Stimulated activated CD4-positive, alpha-beta T cell treated with anti-CD3 and anti-CD28 coated beads, Interleukin-2, amount 100 ng/mL, for 48 hours (primary cell): ENCODE data around the gene CYP2W1.
A peak's percentile ranks its signal among the peaks of the same experiment; 100 is the strongest.
"Not testable (repeated sequence)": the region's sequence is repeated elsewhere in the genome, so short reads cannot be mapped to it uniquely, and the experiment has no call there.

Experiments
- DNase-seq, 2 donors: peaks; one replicate each; pipeline ENCODE4 v3.0.0-alpha.2; 2020

The CYP2W1 gene

DNA sequence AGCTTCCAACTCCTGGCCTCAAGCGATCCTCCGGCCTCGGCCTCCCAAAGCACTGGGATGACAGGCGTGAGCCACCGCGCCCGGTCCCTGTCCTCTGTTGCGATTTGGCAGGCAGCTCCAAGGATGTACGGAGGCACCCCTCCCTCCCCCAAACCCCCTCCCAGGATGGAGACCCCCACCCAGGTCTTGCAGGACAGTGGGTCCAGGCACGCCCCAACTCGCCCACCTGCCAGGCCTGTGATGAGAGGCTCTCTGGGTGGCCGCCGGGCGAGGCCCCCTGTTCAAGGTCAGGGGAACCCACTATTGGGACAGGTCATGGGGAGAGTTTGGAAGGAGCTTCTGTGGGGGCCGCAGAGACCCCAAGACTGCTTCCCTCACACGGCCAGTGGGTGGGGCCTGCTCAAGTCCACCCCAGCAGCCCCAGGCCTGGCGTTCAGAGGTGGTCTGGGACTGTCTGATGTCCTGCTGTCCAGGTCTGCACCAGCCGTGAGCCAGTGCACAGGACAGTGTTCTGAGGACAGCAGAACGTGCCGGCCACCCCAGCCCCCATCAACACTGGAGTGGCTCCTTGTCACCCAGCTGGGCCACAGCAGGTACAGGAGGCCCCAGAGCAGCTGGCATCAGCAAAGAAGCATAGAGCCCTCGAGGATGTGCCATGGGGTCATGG is 31.0 kb upstream of the CYP2W1 start:
- DNase-seq, result no peak

DNA sequence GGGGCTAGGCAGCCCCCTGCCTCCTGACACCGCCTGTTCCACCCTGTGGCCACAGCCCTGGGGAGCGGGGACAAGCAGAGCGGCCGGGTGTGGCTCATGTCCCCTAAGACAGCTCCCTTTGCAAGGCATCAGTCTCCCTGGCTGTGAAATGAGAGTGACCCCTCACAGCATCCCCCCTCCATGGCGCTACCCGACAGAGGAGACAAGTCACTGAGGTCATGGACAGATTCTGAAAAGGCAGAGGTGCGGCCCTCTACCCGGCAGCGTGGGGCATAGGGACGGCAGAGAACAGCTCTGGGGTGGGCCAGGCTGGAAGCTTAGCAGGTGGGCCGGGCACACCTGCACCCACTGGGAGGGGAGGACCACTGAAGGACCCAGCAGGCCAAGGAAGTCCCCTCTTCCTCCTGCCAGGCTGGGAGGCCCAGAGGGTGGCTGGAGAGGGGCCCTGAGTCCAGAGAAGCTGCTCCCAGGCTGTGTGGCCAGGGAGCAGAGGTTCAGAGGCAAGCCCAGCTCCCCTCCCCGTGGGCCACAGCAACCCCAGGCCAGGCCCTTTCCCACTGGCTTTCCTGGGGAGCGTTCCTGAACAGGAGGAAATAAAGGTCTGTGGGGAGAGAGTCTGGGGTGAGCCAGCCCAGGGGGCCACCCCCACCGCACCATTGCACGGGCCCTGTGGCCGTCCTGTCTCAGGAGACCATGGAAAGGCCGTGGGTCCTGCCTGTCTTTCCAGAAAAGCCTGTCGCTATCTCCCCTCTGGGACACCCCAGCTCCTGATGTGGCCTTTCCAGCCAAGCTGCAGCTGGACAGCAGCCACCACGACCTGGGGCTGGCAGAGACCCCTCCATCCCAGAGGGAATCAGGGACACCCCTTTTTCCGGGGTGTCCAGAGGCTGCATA is 30.2 kb upstream of the CYP2W1 start:
- no peak for DNase-seq

DNA sequence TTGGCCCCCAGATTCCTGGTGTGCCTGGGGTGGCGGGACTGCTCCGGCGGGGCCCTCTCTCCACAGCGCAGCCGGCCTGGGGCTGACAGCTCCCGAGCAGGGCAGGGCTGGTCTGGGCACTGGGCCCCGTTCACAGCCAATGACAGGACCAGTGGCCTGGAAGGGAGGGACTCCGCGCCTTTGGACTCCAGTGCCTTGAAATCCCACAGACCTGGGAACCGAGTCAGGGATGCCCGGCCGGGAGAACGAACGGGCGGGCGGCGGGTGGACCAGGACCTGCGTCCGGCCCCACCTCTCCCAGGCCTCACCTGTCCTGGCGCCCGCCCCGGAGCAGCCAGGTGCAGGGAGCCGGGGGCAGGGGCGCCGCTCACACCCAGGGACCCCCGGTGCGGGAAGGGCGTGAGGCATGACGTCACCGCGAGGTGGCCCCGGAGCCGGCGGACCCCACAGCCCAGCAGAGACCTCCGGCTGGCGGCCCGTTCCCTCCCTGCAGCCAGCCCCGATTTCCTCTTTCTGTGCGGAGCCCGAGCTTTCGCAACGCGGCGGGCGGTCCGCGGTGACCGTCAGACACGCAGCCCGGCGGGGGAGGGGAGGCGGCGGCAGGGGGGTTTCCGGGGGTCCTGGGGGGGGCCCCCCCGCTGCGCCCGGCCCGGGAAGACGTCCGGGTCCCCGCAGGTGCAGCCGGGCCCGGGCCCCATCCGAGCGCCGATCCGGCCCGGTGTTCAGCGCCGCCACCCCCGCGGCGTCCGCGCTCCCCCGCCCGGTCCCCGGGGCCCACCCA is 29.2 kb upstream of the CYP2W1 start:
- no peak for DNase-seq

- peak; percentile 44 to 54 for DNase-seq
These were observed 28.4 kb upstream of the CYP2W1 start, which contains the start of gene ADAP1 for GRCh38 chr7:954330-955238. ADAP1 (minus strand) TSS chr7:954680; CDS start chr7:954477, 203 bp downstream.

- no peak for DNase-seq
These were observed 26.9 kb upstream of the CYP2W1 start for GRCh38 chr7:956031-956430.

- DNase-seq, result no peak
These were observed 25.4 kb upstream of the CYP2W1 start for GRCh38 chr7:957418-958220.

GRCh38 chr7:958221-959200 is 24.5 kb upstream of the CYP2W1 start:
- DNase-seq, result no peak

- no peak for DNase-seq
These were observed 23.7 kb upstream of the CYP2W1 start for GRCh38 chr7:959271-959670.

DNA sequence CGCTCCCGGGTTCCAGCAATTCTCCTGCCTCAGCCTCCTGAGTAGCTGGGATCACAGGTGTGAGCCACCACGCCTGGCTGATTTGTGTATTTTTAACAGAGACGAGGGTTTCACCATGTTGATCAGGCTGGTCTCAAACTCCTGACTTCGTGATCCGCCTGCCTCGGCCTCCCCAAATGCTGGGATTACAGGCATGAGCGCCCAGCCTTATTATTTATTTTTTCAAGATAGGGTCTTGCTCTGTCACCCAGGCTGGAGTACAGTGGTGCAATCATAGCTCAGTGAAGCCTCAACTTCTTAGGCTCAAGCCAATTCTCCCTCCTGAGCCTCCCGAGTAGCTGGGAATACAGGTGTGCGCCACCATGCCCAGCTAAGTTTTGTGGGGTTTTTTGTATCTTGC is 23.2 kb upstream of the CYP2W1 start:
- not testable (repeated sequence) for DNase-seq

DNA sequence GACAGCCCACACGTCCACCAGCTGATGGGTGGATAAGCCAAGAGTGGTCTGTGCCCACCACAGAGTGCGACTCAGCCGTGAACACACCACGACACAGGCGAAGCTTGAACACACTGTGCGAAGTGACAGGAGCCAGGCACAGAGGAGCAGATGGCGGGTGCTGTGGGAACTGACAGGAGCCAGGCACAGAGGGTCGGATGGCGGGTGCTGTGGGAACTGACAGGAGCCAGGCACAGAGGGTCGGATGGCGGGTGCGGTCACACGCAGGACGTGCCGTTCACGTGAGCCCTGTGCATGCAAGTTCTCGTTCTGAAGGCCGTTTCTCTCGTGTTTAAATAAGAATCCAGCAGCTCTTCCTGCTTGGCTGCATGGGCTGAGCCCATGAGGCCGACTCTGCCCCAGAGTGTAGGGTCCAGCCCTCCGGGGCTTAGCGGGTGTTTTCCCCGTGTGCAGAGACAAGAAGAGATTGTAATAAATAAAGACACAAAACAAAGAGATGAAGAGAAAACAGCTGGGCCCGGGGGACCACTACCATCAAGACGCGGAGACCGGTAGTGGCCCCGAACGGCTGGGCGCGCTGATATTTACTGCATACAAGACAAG is 22.6 kb upstream of the CYP2W1 start:
- DNase-seq, result no peak

DNA sequence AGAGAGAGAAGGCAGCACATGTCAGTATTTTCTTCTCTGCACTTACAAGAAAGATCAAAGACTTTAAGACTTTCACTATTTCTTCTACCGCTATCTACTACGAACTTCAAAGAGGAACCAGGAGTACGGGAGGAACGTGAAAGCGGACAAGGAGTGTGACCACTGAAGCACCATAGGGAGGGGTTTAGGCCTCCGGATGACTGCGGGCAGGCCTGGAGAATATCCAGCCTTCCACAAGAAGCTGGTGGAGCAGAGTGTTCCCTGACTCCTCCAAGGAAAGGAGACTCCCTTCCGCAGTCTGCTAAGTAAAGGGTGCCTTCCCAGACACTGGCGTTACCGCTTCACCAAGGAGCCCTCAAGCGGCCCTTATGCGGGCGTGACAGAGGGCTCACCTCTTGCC is 22.0 kb upstream of the CYP2W1 start:
- DNase-seq, result not testable (repeated sequence)

DNA sequence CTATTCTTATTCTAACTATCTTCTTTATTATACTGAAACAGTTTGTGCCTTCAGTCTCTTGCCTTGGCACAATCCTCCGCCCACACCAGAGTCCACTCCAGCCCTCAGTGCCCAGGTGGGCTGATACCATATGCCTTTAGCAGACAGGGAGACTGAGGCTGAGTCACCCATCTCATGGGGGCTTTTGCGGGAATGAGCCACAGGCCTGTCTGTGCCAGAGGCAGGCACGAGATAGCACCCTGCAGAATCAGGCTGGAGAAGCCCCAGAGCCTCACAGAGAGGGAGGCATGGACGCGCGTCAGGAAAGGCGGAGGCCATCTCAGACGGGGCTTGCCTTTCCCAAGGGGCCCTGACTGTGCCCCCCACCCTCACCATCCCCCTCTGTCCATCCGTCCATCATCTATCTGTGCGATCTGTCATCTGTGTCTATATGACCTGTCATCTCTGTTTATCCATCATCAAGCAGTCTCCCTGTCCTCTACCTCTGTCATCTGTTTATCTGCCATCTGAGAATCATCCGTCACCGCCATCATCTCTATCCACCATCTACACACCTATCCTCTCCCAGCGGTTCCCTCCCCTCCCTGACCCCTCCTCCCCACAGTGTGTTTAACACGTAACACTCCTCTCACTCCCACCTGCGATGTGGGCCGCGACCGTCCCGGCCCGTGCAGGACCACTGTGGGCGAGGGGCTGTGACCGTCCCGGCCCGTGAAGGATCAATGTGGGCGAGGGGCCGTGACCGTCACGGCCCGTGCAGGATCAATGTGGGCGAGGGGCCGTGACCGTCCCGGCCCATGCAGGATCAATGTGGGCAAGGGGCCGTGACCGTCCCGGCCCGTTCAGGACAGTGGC is 21.2 kb upstream of the CYP2W1 start:
- DNase-seq, result no peak

- DNase-seq, result no peak
These were observed 20.4 kb upstream of the CYP2W1 start for GRCh38 chr7:962401-963081.

DNA sequence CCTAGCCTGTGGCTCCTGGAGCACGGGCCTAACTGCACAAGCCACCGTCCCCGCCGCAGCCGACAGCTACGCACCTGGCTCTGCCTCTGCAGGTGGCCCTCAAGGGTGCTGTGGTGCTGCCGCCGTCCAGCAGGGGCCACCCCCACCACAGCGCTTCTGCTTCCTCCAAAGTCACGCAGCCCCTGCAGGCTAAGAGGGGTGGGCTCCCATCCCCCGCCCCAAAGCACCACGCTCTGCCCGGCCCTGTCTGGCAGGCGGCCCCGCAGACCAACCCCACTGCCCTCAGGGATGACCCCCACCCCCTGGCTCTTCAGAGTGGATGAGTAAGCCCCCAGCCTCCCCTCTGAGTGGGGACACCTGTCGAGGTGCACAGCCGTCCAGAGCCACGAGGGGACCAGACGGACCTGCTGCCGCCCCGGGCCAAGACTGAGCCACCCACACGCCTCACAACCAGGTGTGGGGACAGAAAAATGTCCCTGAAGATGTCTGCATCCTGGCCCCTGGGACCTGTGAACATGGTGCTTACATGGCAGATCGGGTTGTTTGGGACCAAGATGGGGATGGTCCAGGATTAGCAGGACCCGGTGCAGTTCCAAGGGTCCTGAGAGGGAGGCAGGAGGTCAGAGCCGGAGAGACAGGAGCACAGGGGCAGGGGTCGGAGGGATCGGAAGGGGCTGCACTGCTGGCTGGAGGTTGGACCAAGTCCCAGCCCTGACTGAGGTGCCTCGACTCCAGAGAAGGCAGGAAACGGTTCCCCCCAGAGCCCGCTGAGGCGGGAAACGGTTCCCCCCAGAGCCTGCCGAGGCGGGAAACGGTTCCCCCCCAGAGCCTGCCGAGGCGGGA is 19.5 kb upstream of the CYP2W1 start:
- no peak for DNase-seq

DNA sequence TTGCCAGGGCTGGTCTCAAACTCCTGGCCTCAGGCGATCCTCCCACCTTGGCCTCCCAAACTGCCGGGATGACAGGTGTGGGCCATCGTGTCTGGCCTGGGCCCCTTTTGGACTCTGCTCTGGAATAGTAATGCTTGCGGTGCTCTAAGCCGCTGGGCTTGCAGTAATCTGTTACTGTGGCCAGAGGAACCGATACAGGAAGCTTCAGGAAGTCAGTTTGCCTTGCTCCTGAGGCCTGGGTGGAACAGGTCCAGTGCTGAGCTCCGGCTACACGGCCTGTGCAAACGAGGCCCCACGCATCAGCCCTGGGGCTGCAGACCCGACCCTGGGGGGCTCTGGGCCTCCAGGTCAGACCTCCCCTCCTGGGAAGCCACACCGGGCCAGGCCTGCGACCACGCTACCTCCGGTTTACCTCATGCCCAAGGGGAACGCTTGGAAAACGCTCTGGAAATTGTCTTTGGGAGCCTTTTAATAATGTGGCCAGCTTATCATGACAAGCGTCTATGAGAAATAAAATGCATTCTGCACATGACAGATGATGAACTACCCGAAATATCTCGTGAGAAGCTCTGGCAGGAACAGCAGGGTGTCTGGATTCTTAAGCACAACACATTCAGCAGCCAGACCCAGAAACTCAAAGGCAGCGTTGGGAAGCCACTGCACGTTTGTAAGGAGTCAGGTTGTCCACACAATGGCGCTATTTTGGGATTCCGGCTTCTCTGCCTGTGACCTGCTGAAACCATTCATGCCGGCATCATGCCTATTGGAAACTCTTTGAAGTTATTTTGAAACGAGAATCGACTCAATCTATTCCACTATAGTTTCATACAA is 18.4 kb upstream of the CYP2W1 start:
- no peak for DNase-seq
